Activated CD4-positive, alpha-beta T cell treated with anti-CD3 and anti-CD28 coated beads, Interleukin-2, amount 10 ng/mL, durations not matched to agents 7 days and 5 days (primary cell): ENCODE measurements around the gene UCMA. TPM values are rescaled to one million over a fixed set of nuclear protein-coding genes. Genes with fewer than 3 reads are reported as not detected.

Experiments
- CTCF ChIA-PET: fragments of 350-600 bp; sonication (Branson Sonifier 250); formaldehyde crosslinking; loops from one replicate; lab custom pipeline; 2021; ENCODE audit warnings: antibody characterized with exemption; lab: Charles Lee
- POLR2A ChIA-PET: fragments of 350-600 bp; sonication (Branson Sonifier 250); formaldehyde crosslinking; loops from one replicate; lab custom pipeline; 2021; ENCODE audit warnings: antibody characterized with exemption; lab: Charles Lee
- DNase-seq: peaks from one replicate; pipeline ENCODE4 v3.0.0-alpha.2; 2020
- H3K27ac Mint-ChIP-seq: one replicate; pipeline ENCODE4 v1.8.0; 2021; ENCODE audit warnings: mild to moderate bottlenecking, moderate library complexity, mixed read lengths
- H3K27me3 Mint-ChIP-seq: one replicate; pipeline ENCODE4 v1.8.0; 2021; ENCODE audit warnings: mixed read lengths
- H3K36me3 Mint-ChIP-seq: one replicate; pipeline ENCODE4 v1.8.0; 2021; ENCODE audit warnings: low read depth, mixed read lengths
- H3K4me1 Mint-ChIP-seq: one replicate; pipeline ENCODE4 v1.8.0; 2021; ENCODE audit warnings: mixed read lengths
- H3K4me3 Mint-ChIP-seq: one replicate; pipeline ENCODE4 v1.8.0; 2021; ENCODE audit warnings: mild to moderate bottlenecking, moderate library complexity, mixed read lengths
- H3K9me3 Mint-ChIP-seq: one replicate; pipeline ENCODE4 v1.8.0; 2021; ENCODE audit warnings: mixed read lengths
- total RNA-seq, 2 experiments: library from RNA; stranded (reverse); gene quantifications; one replicate each; pipeline ENCODE4 v1.2.3, GENCODE V29; 2021

Gene UCMA
- total RNA-seq, 2 experiments from 2014 or later = not detected

DNA sequence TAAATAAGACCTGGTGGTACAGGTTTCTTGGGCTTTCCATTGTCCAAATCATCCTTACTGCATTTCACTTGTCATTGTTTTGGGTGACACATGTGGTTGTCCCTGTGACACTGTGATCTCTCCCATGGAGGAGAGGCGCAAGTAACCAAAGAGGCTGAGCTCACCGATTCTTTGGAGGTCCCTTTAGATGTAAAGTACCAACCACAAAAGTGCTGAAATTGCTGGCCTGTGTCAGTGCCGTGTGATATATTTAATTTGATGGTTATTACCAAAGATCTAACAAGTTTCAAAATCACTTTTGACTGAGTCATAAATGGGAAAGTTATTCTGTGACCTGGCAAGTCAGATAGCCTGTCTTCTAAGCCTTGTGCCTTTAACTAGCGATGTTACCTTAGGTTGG, 53.4 kb downstream of the UCMA start:
- H3K27me3 Mint-ChIP-seq = no peaks in the 10 kb centered on the region
- DNase-seq = no peak
- CTCF ChIA-PET = interaction anchor here (1.5 kb wide), 1 partner anchor 19 kb away, joined by 5 read pairs; the partner anchor contains the start of gene MCM10

DNA sequence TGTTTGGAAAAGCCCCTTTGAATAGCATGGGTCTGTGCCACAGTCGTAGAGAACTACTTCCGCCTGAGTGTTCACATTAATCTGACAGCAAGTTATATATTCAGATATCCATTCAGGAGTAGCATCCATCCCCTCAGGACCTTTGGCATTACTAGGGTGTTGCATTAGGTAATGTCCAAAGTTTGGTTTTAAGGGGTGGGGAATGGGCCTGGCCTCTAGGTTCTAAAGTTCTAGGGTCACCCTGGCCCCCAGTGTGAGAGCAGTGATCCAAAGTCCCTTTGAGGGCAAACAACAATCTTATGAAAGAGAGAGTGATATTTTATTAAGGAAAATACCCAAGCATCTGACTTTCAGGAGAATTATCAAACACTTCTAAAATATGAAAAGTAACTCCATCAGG, 60.6 kb downstream of the UCMA start:
- ChIA-PET POLR2A (no interaction called here), CTCF (interaction anchor here (0.6 to 3.7 kb wide), 2 partner anchors 12 to 134 kb away, joined by 4 to 17 read pairs; partner anchors contain the start of gene MCM10)
- Mint-ChIP-seq H3K4me1 (no peaks in the 10 kb centered on the region), H3K4me3 (no peak overlapping the region), H3K27me3 (no peaks in the 10 kb centered on the region), H3K27ac (no peak overlapping the region), H3K9me3 (no peaks in the 10 kb centered on the region), H3K36me3 (peaks cover 49% of the 10 kb centered on the region)
- DNase-seq = no peak

More for the DNA sequence above, 53.4 kb downstream of the UCMA start:
- Mint-ChIP-seq H3K27ac (no peak overlapping the region), H3K4me3 (no peak overlapping the region), H3K9me3 (no peaks in the 10 kb centered on the region), H3K4me1 (no peaks in the 10 kb centered on the region), H3K36me3 (peaks cover 67% of the 10 kb centered on the region)
- POLR2A ChIA-PET = no interaction called here

Other genes starting within 250 kb of the UCMA start
- gene CCDC3, start 232.7 kb downstream of the UCMA start, total RNA-seq = under 1 TPM; 0.10 to 0.12 TPM
- gene OPTN, start 134.2 kb downstream of the UCMA start, total RNA-seq = 100 to 1,000 TPM; 128 to 130 TPM
- gene MCM10, start 72.8 kb downstream of the UCMA start, total RNA-seq = 10 to 100 TPM; 57.4 to 65.4 TPM
- gene PHYH, start 65.7 kb upstream of the UCMA start, total RNA-seq = 10 to 100 TPM in 1 of 2 experiments, 1 to 10 TPM in 1; 9.8 to 12.0 TPM
- gene SEPHS1, start 113.9 kb upstream of the UCMA start, total RNA-seq = 10 to 100 TPM; 74.4 to 74.9 TPM